Neuronal stem cell (in vitro differentiated cells): ENCODE measurements around the gene ABCA7.
A peak's percentile ranks its signal among the peaks of the same experiment; 100 is the strongest.

Experiments used
- DNase-seq: peaks from one replicate; pipeline ENCODE4 v3.0.0-alpha.2; 2013; ENCODE audit warnings: low spot score
- H2AFZ ChIP-seq: one replicate; pipeline ENCODE4 v1.6.1; 2013; ENCODE audit warnings: mild to moderate bottlenecking, low read length, inconsistent platforms
- H2AK5ac ChIP-seq: 2 replicates; pipeline ENCODE4 v1.6.1; 2013; ENCODE audit warnings: low read depth, mild to moderate bottlenecking, inconsistent platforms, low read length, moderate library complexity, mixed read lengths
- H2BK120ac ChIP-seq: 2 replicates; pipeline ENCODE4 v1.6.1; 2013; ENCODE audit warnings: low read depth, mild to moderate bottlenecking, inconsistent platforms, low read length, moderate library complexity, mixed read lengths
- H2BK12ac ChIP-seq: one replicate; pipeline ENCODE4 v1.6.1; 2013; ENCODE audit warnings: low read length, inconsistent platforms
- H2BK15ac ChIP-seq: 2 replicates; pipeline ENCODE4 v1.6.1; 2013; ENCODE audit warnings: mild to moderate bottlenecking, low read length, inconsistent platforms, mixed read lengths
- H2BK5ac ChIP-seq: one replicate; pipeline ENCODE4 v1.6.1; 2013; ENCODE audit warnings: inconsistent platforms, mild to moderate bottlenecking, low read length, moderate library complexity
- H3K14ac ChIP-seq: one replicate; pipeline ENCODE4 v1.6.1; 2013; ENCODE audit warnings: low read length, inconsistent platforms
- H3K18ac ChIP-seq: 2 replicates; pipeline ENCODE4 v1.6.1; 2013; ENCODE audit warnings: low read length, inconsistent platforms
- H3K23ac ChIP-seq: 2 replicates; pipeline ENCODE4 v1.6.1; 2013; ENCODE audit warnings: low read depth, mild to moderate bottlenecking, mixed read lengths, low read length, inconsistent platforms; ENCODE audit not compliant: poor library complexity
- H3K27ac ChIP-seq: replicated peaks from 3 replicates; pipeline ENCODE4 v1.5.1; 2013; ENCODE audit warnings: low read length, inconsistent platforms
- H3K27me3 ChIP-seq, 3 experiments: 2 replicates each; pipeline ENCODE4 v1.6.1; 2013; ENCODE audit warnings: low read length in 3 of 3, mild to moderate bottlenecking in 2 of 3, inconsistent platforms in 1 of 3, low read depth in 1 of 3, mixed read lengths in 1 of 3, moderate library complexity in 1 of 3; ENCODE audit not compliant: control insufficient read depth in 3 of 3, insufficient read depth in 3 of 3
- H3K36me3 ChIP-seq, 2 donors: replicated peaks in 1 of 2; 2 replicates each; pipeline ENCODE4 v1.6.1; 2013; ENCODE audit warnings: low read length in 2 of 2; ENCODE audit not compliant: control insufficient read depth in 2 of 2, insufficient read depth in 2 of 2
- H3K4ac ChIP-seq: 2 replicates; pipeline ENCODE4 v1.6.1; 2013; ENCODE audit warnings: inconsistent platforms, mild to moderate bottlenecking, low read length, moderate library complexity
- H3K4me1 ChIP-seq, 2 donors: 1 replicate in 1 of 2; 2 replicates in 1 of 2; pipeline ENCODE4 v1.6.1; 2013; ENCODE audit warnings: low read length in 2 of 2, low read depth in 1 of 2; ENCODE audit not compliant: control insufficient read depth in 2 of 2, insufficient read depth in 1 of 2
- H3K4me2 ChIP-seq: one replicate; pipeline ENCODE4 v1.6.1; 2013; ENCODE audit warnings: mild to moderate bottlenecking, low read length, inconsistent platforms; ENCODE audit not compliant: insufficient read depth, poor library complexity, severe bottlenecking
- H3K4me3 ChIP-seq, 2 donors: 2 replicates each; pipeline ENCODE4 v1.5.1; 2013; ENCODE audit warnings: low read length in 2 of 2, mild to moderate bottlenecking in 2 of 2, inconsistent platforms in 1 of 2, moderate library complexity in 1 of 2
- H3K79me1 ChIP-seq: one replicate; pipeline ENCODE4 v1.6.1; 2013; ENCODE audit warnings: low read depth, mild to moderate bottlenecking, inconsistent platforms, low read length, moderate library complexity
- H3K9ac ChIP-seq: one replicate; pipeline ENCODE4 v1.6.1; 2013; ENCODE audit warnings: mild to moderate bottlenecking, low read depth, low read length, inconsistent platforms; ENCODE audit not compliant: poor library complexity
- H3K9me3 ChIP-seq, 2 donors: replicated peaks in 1 of 2; 2 replicates each; pipeline versions ENCODE3 to v1.6.1; 2013; ENCODE audit warnings: low read length in 2 of 2, mild to moderate bottlenecking in 2 of 2, inconsistent platforms in 1 of 2, low read depth in 1 of 2, mixed read lengths in 1 of 2, moderate library complexity in 1 of 2; ENCODE audit not compliant: control insufficient read depth in 2 of 2, insufficient read depth in 1 of 2
- H4K8ac ChIP-seq: one replicate; pipeline ENCODE4 v1.6.1; 2013; ENCODE audit warnings: low read depth, mild to moderate bottlenecking, inconsistent platforms, low read length, moderate library complexity
- H4K91ac ChIP-seq: one replicate; pipeline ENCODE4 v1.6.1; 2013; ENCODE audit warnings: low read length, low read depth, mild to moderate bottlenecking, inconsistent platforms; ENCODE audit not compliant: poor library complexity
- WGBS, 2 donors: extraction: QIAGEN DNeasy Blood & Tissue Kit; methylation state at CpG; one replicate each; pipeline ENCODE4 v1.1.7; 2013; ENCODE audit warnings: missing lambda C conversion rate in 2 of 2, mixed read lengths in 1 of 2; ENCODE audit not compliant: insufficient read length in 2 of 2, insufficient replicate concordance in 1 of 2; ENCODE audit errors: extremely low coverage in 2 of 2; 5-methylcytosine and 5-hydroxymethylcytosine counted together

The ABCA7 gene

DNA sequence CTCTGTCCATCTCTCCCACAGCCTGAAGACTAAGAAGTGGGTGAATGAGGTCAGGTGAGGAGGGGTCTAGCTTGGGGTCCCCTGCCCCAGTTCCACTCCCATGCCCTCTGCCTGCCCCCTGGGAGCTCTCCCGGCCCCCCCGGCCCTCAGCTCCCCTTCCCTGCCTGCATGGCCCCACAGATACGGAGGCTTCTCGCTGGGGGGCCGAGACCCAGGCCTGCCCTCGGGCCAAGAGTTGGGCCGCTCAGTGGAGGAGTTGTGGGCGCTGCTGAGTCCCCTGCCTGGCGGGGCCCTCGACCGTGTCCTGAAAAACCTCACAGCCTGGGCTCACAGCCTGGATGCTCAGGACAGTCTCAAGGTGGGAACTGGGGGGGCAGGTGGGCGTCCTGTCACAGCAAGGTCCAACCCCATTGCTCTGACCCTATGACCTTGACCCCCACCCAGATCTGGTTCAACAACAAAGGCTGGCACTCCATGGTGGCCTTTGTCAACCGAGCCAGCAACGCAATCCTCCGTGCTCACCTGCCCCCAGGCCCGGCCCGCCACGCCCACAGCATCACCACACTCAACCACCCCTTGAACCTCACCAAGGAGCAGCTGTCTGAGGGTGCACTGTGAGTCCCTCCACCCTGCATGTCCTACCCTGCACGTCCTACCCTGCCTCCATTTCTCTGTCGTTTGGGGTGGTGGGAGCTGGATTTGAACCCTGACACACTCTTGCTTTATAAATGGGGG, 16.1 kb downstream of the ABCA7 start:
- no peak overlapping the region for H2AFZ ChIP-seq
- H3K9me3 ChIP-seq, result peaks cover 0 to 34% of the 10 kb centered on the region in 2 donors
- no peaks in the 10 kb centered on the region for H3K79me1 ChIP-seq
- no peak overlapping the region for H2BK120ac ChIP-seq
- WGBS, 2 donors, result no CpG with 5 or more reads among the region's 20 CpGs
- no peak for DNase-seq
- H2AK5ac ChIP-seq, result no peak overlapping the region
- no peak overlapping the region for H3K18ac ChIP-seq
- no peak overlapping the region for H3K4me3 ChIP-seq
- H3K23ac ChIP-seq, result peak overlapping the region; percentile 83
- H3K4ac ChIP-seq, result no peak overlapping the region
- H2BK12ac ChIP-seq, result no peak overlapping the region
- H3K27me3 ChIP-seq, result no peaks in the 10 kb centered on the region
- H2BK5ac ChIP-seq, result no peak overlapping the region
- no peak overlapping the region for H2BK15ac ChIP-seq
- H3K9ac ChIP-seq, result no peak overlapping the region
- no peaks in the 10 kb centered on the region for H3K4me1 ChIP-seq
- no peak overlapping the region for H3K4me2 ChIP-seq
- no peak overlapping the region for H3K27ac ChIP-seq
- H4K8ac ChIP-seq, result no peak overlapping the region
- H3K36me3 ChIP-seq, result peaks cover 0 to 4% of the 10 kb centered on the region in 2 donors
- H4K91ac ChIP-seq, result no peak overlapping the region
- no peak overlapping the region for H3K14ac ChIP-seq

DNA sequence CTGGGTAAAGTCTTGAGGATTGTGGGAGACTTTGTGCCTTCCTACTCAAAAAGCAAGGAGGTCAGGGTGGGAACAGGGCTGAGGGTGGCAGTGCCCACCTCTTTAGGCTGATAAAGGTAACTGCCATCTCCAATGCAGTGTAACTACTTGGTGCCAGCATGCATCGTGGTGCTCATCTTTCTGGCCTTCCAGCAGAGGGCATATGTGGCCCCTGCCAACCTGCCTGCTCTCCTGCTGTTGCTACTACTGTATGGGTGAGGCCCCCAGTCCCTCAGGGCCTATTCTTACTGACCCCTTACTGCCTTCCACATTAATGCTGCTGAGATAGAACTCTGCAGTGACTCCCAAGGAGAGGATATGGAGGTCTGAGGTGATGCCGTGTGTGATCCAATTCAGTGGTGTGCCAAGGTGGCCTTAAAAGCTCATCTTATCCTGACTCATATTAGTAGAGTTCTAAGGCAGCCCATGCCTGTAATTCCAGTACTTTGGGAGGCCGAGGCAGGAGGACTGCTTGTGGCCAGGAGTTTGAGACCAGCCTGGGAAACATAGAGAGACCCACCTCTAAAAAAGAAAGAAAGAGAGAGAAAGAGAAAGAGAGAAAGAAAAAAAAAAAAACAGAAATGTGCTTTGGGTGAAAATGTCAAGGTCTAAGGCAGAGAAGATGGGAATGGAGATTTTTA, 17.4 kb downstream of the ABCA7 start:
- H3K9ac ChIP-seq, result no peak overlapping the region
- no peak overlapping the region for H3K27ac ChIP-seq
- no CpG with 5 or more reads among the region's 3 CpGs for WGBS, 2 donors
- H3K18ac ChIP-seq, result no peak overlapping the region
- H2BK5ac ChIP-seq, result no peak overlapping the region
- no peaks in the 10 kb centered on the region for H3K79me1 ChIP-seq
- no peak overlapping the region for H3K4me2 ChIP-seq
- no peak for DNase-seq
- no peak overlapping the region for H4K91ac ChIP-seq
- no peak overlapping the region for H2BK15ac ChIP-seq
- no peaks in the 10 kb centered on the region for H3K27me3 ChIP-seq
- H3K23ac ChIP-seq, result no peak overlapping the region
- peaks cover 0 to 4% of the 10 kb centered on the region in 2 donors for H3K36me3 ChIP-seq
- no peak overlapping the region for H3K4me3 ChIP-seq
- H4K8ac ChIP-seq, result no peak overlapping the region
- no peaks in the 10 kb centered on the region for H3K4me1 ChIP-seq
- H2AK5ac ChIP-seq, result no peak overlapping the region
- no peak overlapping the region for H2BK12ac ChIP-seq
- H2BK120ac ChIP-seq, result no peak overlapping the region
- H3K14ac ChIP-seq, result no peak overlapping the region
- H2AFZ ChIP-seq, result no peak overlapping the region
- peaks cover 0 to 34% of the 10 kb centered on the region in 2 donors for H3K9me3 ChIP-seq
- H3K4ac ChIP-seq, result no peak overlapping the region

DNA sequence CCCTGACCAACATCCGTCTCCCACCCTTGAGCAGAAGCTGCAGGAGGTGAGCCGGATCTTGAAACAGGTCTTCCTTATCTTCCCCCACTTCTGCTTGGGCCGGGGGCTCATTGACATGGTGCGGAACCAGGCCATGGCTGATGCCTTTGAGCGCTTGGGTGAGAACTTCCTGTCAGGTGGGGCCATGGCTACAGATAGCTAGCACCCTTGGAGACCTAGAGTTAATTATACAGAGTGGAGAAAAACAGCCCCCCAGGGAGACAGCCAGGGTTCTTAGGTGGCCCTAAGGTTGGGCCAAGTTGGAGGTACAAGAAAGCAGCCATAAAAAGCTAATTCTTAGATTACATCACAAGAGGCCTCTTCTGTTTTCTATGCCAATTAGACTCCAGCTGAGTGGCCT, 18.2 kb downstream of the ABCA7 start:
- H2BK12ac ChIP-seq, result no peak overlapping the region
- H3K79me1 ChIP-seq, result no peaks in the 10 kb centered on the region
- no peak overlapping the region for H2AK5ac ChIP-seq
- no peak overlapping the region for H2AFZ ChIP-seq
- H4K91ac ChIP-seq, result no peak overlapping the region
- H2BK15ac ChIP-seq, result no peak overlapping the region
- no peak overlapping the region for H4K8ac ChIP-seq
- H3K36me3 ChIP-seq, result peaks cover 0 to 4% of the 10 kb centered on the region in 2 donors
- no peak overlapping the region for H2BK5ac ChIP-seq
- no peak overlapping the region for H3K4me2 ChIP-seq
- H3K27me3 ChIP-seq, result no peaks in the 10 kb centered on the region
- no peak overlapping the region for H2BK120ac ChIP-seq
- no peak overlapping the region for H3K9ac ChIP-seq
- no peak overlapping the region for H3K4me3 ChIP-seq
- H3K9me3 ChIP-seq, result peaks cover 0 to 34% of the 10 kb centered on the region in 2 donors
- H3K23ac ChIP-seq, result no peak overlapping the region
- no peak overlapping the region for H3K27ac ChIP-seq
- DNase-seq, result no peak
- no CpG with 5 or more reads among the region's 5 CpGs for WGBS, 2 donors
- no peak overlapping the region for H3K14ac ChIP-seq
- no peaks in the 10 kb centered on the region for H3K4me1 ChIP-seq
- no peak overlapping the region for H3K4ac ChIP-seq
- H3K18ac ChIP-seq, result no peak overlapping the region

DNA sequence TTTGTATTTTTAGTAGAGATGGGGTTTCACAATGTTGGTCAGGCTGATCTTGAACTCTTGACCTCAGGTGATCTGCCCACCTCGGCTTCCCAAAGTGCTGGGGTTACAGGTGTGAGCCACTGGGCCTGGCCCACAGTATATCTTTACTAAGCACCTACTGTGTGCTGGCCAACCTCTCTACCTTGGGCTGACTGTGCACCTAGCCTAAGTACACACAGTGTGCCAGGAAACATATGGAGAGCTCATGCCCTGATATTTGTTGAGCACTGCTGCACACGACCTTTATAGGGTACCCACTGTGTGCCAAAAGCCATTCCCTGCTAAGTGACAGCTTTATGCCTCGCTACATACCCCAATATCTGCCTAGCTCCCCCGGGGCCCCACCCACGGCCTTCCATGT, 20.8 kb downstream of the ABCA7 start:
- Histone ChIP-seq H3K36me3 (peaks cover 0 to 4% of the 10 kb centered on the region in 2 donors), H3K4ac (no peak overlapping the region), H3K4me2 (no peak overlapping the region), H3K14ac (no peak overlapping the region), H3K79me1 (no peaks in the 10 kb centered on the region), H3K23ac (no peak overlapping the region), H2AK5ac (no peak overlapping the region), H4K8ac (no peak overlapping the region), H3K4me1 (peaks cover 0 to 7% of the 10 kb centered on the region in 2 donors), H2BK5ac (no peak overlapping the region), H3K9ac (no peak overlapping the region), H2BK120ac (no peak overlapping the region), H3K27me3 (peaks cover 0 to 12% (median 7%) of the 10 kb centered on the region in 3 experiments), H3K27ac (no peak overlapping the region), H3K18ac (no peak overlapping the region), H3K4me3 (no peak overlapping the region), H4K91ac (no peak overlapping the region), H2AFZ (no peak overlapping the region), H2BK15ac (no peak overlapping the region), H2BK12ac (no peak overlapping the region), H3K9me3 (peaks cover 0 to 35% of the 10 kb centered on the region in 2 donors)
- no CpG with 5 or more reads among the region's 5 CpGs for WGBS, 2 donors
- DNase-seq, result no peak
